Tibial nerve (tissue), 4 donors: ENCODE measurements around the gene PSME1.

Source experiments
- CTCF ChIP-seq, 5 experiments: fragments of 200-600 bp in 3 of 5; fragments of 450-650 bp in 2 of 5; sonication (generic) in 3 of 5; IDR thresholded peaks; one replicate each; pipeline ENCODE4 v1.5.1; 2016 to 2019; ENCODE audit warnings: antibody characterized with exemption in 5 of 5, mild to moderate bottlenecking in 3 of 5, moderate library complexity in 2 of 5
- EP300 ChIP-seq, 2 donors: sonication (generic); formaldehyde crosslinking; IDR thresholded peaks; one replicate each; pipeline ENCODE4 v1.6.1; 2017; ENCODE audit warnings: antibody characterized with exemption in 2 of 2, mild to moderate bottlenecking in 1 of 2

DNA sequence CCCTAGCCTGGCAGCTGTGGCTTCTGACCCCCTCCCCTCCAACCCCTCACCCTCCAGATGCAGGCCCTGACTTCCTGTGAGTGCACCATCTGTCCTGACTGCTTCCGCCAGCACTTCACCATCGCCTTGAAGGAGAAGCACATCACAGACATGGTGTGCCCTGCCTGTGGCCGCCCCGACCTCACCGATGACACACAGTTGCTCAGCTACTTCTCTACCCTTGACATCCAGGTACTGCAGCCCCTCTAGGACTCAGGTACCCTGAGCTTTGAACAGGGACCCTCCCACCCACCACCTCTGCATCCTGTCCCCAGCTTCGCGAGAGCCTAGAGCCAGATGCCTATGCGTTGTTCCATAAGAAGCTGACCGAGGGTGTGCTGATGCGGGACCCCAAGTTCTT, 19.1 kb downstream of the PSME1 start:
- TF ChIP-seq CTCF (IDR thresholded peaks at IDR 0.05) (no peak), EP300 (IDR thresholded peaks at IDR 0.05) (no peak)
